Activated CD4-positive, CD25-positive, alpha-beta regulatory T cell treated with anti-CD3 and anti-CD28 coated beads, Interleukin-2, amount 50 U/mL, for 24 hours (primary cell): ENCODE data around the gene ZNF622.

Experiments used
- ATAC-seq, 2 donors: fragments of 150-1000 bp; cut with Tn5 transposase; one replicate each; pipeline ENCODE4 v1.10.0; 2021; ENCODE audit warnings: mild to moderate bottlenecking in 1 of 2, moderate library complexity in 1 of 2

ZNF622 gene

DNA sequence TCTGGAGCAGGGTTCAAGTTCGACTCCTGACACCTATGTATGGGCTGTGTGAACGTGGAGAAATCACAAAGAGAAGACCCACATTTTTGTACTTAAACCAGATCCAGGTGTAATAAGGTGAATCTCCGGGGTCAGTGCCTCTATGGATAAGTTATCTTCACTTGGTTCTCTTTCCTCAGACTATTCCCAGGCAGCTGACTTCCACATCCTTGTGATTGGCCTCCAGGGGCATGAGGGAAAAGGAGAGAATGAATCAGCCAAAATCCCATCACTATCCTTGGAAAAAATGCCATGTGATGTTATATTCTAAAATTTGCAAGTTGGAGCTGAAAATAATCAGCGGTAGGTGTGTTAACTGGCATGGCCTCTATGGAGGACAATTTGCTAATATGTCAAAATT lies 37.2 kb downstream of the ZNF622 start:
- ATAC-seq, result no peak

DNA sequence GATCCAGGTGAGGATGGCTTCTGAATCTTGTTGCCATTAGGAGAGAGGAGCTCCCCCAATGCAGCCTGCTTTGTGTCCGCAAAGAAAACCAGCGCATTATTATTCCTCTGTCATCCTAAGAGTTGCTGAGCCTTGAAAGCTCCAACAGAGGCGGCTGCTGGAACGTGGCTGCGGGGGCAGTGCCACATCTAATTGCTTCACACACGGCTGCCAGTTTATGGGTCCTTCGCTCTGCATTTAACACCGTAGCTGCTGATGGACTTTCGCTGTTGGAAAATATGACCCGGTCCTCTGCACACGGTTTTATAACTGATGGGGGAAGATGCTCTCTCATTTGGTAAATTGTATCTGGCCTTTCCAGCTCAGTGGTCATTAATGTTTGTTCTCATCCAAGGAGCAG lies 38.0 kb downstream of the ZNF622 start:
- ATAC-seq, result no peak

DNA sequence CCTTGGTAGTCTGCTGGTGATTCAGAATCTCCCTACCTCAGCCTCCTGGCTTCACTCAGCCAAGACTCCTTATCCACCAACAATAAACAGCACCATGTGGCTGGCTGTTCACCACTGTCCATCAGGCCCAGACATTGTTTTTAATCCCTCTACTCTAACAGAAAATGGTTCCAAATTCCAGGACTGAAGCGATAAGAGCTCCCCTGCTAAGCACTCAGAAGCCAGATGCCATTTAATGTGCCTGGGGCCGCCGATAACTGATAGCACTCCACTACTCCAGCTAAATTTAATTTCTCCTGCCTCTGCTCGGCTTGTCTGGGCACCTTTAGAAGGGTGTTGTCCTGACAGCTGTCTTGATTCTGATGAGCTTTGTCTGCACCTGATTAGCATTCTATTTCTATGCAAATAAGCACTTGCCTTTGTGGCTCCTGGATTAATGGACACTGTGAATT lies 47.1 kb downstream of the ZNF622 start:
- no peak for ATAC-seq

DNA sequence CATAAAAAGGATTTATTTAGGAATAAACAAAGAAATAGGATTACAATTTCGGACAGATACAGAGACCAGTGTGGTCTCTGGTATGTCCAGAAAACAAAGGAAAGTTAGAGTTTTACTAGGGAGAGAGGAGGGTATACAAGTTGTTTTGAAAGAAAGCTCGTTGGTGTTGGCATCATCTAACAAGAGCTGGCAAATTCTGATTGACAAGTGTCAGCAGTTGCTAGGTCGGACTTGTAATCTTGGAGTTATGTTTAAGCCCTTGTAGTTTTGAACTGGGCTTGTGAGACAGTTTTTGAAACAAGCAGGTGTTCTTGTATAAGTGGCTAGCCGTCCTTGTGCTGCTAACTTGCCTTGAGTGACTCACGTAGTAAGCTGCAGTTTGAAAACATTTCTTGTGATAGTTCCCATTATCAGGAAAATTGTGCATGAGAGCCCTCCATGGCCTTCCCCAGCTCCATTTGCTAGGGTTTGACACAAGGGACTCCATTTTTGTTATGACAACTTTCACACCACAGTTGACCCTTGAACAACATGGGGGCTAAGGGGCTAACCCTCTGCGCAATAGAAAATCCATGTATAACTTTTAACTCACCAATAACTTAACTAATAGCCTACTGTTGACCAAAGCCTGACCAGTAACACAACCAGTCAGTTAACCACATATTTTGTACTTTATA lies 48.1 kb downstream of the ZNF622 start:
- ATAC-seq, result no peak

DNA sequence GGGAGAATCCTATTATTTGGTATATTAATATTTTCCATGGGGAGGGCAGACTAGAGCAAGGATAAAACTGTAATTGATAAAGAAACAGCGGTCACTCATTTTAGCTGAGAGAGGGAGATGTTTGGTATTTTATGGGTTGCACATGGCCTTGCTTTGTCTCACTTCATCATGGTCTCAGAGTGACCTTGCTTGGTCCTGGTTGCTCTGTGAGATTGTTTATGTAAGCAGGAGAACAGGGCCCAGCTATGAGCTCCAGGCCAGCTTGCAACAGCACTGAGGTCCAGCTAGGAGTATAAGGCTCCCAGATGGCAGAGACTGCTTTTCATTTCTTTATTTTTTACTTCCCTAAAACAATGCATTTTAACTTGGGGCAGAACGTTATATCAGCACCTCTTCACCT lies 50.7 kb downstream of the ZNF622 start:
- no peak for ATAC-seq

DNA sequence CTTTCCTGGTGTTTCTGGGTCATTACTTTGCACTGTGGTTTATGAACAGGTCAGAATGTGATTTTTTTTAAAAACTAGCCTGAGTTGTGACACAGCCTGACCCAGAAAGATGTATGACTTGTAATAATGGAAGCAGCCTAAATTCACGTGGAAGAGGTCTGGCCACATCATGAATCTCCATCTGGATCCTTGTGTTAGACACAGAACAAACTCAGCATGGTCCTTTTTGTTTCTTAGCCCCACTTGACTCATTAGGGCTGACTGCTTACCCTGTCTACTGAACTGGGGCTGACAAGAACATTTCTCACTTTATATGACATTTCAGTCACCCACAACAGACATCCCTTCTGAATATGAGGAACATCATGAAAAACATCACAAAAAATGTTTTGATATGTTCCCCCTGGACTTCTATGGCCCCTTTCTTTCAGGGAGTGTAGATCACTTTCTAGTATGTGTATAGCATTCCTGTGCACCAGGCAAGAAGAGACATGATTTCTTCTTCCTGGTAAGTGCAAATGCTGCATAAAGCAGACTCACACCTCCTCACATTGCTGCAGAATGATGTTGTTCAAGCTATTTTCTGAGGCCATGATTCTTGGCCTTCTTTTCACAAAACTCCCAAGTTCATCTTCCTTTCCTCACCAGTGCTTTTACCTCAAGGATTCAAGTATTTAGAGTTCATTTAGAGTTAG lies 52.3 kb downstream of the ZNF622 start:
- no peak for ATAC-seq

DNA sequence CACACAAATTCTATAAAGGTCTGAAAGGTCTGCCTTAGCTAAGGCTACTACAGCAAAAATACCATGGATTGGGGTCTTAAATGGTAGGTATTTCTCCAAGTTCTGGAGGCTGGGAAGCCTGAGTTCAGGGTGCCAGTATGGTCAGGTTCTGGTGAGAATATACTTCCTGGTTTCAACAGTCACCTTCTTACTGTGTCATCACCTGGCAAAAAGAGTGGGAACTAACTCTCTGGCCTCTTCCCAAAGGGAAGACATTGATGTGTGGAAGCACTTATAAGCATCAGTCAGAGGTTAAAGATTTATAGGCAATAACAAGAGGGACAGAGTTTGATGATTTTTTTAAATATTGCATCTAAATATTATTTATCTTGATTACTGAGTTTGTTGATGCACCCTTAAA lies 53.0 kb downstream of the ZNF622 start:
- no peak for ATAC-seq

DNA sequence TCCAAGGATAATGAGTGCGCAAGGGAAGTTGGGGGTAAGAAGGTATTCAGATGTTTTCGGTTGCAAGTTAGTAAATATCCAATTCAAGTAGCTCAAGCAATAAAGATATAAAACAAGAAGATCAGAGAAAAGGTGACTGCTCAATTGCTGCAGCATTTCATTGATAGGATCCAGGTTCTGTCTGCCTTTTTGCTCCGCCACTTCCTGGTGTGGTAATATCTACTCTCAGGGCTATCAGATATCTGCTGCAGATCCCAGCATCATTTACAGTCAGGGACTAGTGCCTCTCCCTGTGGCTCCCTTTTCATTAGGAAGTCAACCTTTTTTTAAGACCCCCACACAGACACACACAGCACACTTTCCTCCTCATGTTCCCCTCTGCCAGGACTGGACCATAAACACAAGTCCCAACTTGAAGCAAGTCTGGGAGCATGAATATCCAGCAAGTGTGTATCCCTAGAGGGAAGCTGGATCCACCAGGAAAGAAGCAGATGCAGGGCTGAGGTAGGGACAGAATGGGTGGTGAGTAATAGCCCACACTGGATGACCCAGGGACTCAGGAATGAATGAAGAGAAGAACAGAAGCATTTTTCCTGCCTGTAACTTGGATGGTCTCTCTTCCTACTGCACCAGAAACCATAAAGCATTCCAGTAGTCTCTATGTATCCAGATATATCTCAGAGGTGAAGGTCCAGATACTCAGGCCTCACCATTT lies 53.7 kb downstream of the ZNF622 start:
- ATAC-seq, result no peak

DNA sequence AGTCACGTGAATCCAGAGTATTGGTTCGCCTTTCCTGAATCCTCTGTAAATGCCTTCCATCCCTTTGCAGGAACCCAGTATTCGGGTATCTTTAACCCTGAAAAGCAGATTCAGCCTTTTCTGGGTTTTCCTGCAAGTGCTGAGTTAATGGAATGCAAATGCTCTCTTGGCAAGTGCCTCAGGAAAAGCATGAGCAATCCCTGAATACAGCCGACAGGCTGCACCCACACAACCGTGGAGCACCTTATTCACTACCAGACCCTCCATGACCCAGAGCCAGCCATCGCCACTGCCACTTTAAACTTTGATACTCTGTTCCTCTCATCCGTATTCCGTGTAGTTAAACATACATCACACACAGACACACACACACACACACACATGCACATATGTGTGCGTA lies 54.4 kb downstream of the ZNF622 start:
- no peak for ATAC-seq

DNA sequence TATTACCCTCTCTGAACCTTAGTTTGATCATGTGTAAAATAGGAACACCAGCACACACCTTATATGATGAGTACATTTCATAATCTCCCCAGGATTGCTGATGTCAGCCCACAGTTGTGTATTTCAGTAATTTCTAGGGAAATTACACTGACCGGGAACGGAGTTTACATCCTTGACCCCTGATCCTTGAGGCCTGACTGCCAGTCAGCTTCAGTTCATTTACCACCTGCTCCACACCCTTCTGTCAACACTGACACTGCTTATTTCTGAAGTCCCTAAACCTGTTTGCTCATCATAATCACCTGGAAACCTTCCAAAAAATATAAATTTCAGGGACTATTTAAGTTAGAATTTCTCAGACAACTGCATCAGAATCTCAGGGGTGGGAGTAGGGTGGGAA lies 55.3 kb downstream of the ZNF622 start:
- no peak for ATAC-seq

DNA sequence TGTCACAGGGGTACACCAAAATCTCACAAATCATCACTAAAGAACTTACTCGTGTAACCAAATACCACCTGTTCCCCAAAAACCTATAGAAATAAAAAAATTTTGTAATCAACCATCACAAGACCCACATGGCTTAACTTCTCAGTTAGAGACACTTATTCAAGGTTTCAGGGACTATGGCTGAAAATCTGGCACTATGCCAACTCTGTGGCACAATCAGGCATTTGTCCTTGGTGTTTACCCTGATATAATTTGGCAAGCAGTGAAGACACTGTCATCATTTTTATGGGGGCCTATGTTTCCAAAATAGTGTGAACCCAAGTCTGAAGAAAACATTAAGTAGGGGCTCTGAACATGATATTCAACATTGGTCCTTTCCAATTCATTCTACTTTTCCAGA lies 59.0 kb downstream of the ZNF622 start:
- ATAC-seq, result no peak

DNA sequence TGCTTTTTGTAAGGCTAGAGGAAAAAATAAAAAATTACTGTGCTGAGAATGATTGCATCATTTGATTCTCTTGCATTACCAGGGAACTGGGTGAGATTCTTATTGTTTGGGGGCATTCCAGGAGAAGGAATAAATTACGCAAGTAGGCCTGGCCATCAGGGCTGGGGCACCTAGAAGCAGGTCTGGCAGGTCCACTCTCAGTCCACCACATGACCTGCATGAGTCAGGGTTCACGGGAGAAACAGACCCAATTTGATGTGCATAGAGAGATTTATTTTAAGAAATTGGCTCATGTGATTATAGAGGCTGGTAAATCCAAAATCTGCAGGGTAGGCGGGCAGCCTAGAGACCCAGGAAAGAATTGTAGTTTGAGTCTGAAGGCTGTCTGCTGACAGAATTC lies 59.6 kb downstream of the ZNF622 start:
- ATAC-seq, result no peak
